Activated CD4-positive, CD25-positive, alpha-beta regulatory T cell treated with anti-CD3 and anti-CD28 coated beads, Interleukin-2, amount 50 U/mL, for 16 hours (primary cell): Measurements from ENCODE around the gene CCDC60.

ENCODE experiments used
- DNase-seq: peaks from one replicate; pipeline ENCODE4 v3.0.0-alpha.2; 2020; ENCODE audit warnings: low read depth, low spot score

Gene CCDC60

GRCh38 chr12:119446459-119446858 lies 111.9 kb downstream of the CCDC60 start:
- no peak for DNase-seq

- no peak for DNase-seq
Observed at GRCh38 chr12:119447126-119447525, 112.6 kb downstream of the CCDC60 start.

- no peak for DNase-seq
Observed at GRCh38 chr12:119447618-119448017, 113.1 kb downstream of the CCDC60 start.

GRCh38 chr12:119448611-119449131 lies 114.1 kb downstream of the CCDC60 start:
- no peak for DNase-seq

- DNase-seq: no peak
Observed at GRCh38 chr12:119450771-119451170, 116.2 kb downstream of the CCDC60 start.

- no peak for DNase-seq
Observed at GRCh38 chr12:119456824-119457223, 122.3 kb downstream of the CCDC60 start.

GRCh38 chr12:119457271-119457670 lies 122.7 kb downstream of the CCDC60 start:
- DNase-seq: no peak

- DNase-seq: no peak
Observed at GRCh38 chr12:119459481-119459880, 125.0 kb downstream of the CCDC60 start.

GRCh38 chr12:119460876-119461275 lies 126.3 kb downstream of the CCDC60 start:
- DNase-seq: no peak

GRCh38 chr12:119461636-119462214 lies 127.2 kb downstream of the CCDC60 start:
- DNase-seq: no peak

GRCh38 chr12:119463211-119463926 lies 128.8 kb downstream of the CCDC60 start:
- no peak for DNase-seq

GRCh38 chr12:119468296-119468695 lies 133.8 kb downstream of the CCDC60 start:
- DNase-seq: no peak

- no peak for DNase-seq
Observed at GRCh38 chr12:119475650-119476049, 141.1 kb downstream of the CCDC60 start.

- DNase-seq: no peak
Observed at GRCh38 chr12:119476951-119477350, 142.4 kb downstream of the CCDC60 start.

GRCh38 chr12:119479121-119479561 lies 144.6 kb downstream of the CCDC60 start:
- no peak for DNase-seq

GRCh38 chr12:119480551-119480950 lies 146.0 kb downstream of the CCDC60 start:
- no peak for DNase-seq

GRCh38 chr12:119486599-119487154 lies 152.1 kb downstream of the CCDC60 start:
- DNase-seq: no peak

GRCh38 chr12:119491814-119492213 lies 157.3 kb downstream of the CCDC60 start:
- DNase-seq: no peak

GRCh38 chr12:119500209-119500608 lies 165.7 kb downstream of the CCDC60 start:
- no peak for DNase-seq

- no peak for DNase-seq
Observed at GRCh38 chr12:119501052-119501451, 166.5 kb downstream of the CCDC60 start.

- DNase-seq: no peak
Observed at GRCh38 chr12:119505001-119505400, 170.5 kb downstream of the CCDC60 start.

- DNase-seq: no peak
Observed at GRCh38 chr12:119512772-119513497, 178.4 kb downstream of the CCDC60 start.
